NCI-H1417 (cell line): Measurements from ENCODE around the gene FGGY.
"Not testable (repeated sequence)": the region's sequence is repeated elsewhere in the genome, so short reads cannot be mapped to it uniquely, and the experiment has no call there.

Experiments used
- DNase-seq, 3 experiments: peaks; one replicate each; lab custom pipeline; 2025; lab: John Stamatoyannopoulos, UW

Gene FGGY

DNA sequence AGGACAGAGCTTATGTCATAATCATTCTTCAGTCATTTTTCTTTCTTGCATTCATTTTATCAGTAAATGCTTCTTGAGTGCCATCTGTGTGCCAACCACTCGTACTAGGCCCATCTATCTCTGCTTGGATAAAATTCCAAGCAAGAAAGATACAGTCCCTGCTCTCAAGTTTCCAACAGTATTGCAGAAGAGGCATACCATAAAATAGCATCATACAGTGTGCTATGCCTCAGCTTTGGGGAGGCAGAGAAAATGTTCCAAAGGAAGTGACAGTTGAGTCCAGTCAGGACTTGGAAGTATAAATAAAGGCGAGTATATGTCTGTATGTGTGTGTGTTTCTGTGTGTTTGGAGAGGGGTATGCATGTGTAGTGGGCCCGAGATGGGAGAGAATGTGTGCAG, 404.5 kb downstream of the FGGY start:
- no peak for DNase-seq

GRCh38 chr1:59703226-59703917, 406.5 kb downstream of the FGGY start:
- no peak for DNase-seq

DNA sequence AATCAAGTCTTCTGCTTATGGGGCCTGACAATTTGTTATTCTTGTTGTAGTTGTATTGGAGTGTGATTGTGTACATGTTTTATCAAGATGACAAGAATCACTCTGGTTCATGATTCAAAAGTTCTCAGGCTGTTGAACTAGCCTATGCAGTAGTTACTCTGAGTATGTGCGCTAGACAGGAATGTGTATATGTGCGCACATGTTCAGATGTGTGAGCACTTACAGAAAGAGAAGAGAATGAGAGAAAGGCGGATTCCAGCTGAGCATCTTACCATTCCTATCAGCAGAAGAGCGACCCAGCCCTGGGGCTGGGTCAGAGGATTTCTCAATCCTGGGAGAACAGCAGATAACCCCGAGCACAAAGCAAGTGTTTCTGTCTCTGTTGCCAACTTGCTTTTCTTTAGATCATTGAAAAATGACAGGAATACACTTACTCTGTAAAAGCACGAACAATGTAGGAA, 407.1 kb downstream of the FGGY start:
- no peak for DNase-seq

DNA sequence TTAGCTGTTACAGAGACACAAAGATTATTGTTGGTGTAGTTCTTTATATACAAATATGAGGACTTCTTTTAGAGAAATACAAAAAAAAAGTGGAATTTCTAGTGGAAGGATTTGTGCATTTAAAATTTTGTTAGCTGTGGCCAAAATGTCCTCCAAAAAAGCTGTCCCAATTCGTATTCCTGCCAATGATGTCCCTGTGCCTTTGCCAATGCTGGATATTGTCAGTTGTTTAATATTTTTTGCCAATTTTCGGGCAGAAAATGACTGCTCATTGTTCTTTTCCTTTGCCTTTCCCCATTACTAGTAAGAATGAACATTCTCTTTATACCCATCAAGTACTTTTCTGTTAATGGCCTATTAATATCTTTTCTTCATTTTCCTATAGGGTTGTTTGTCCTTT, 407.8 kb downstream of the FGGY start:
- DNase-seq: no peak

GRCh38 chr1:59705466-59706302, 408.8 kb downstream of the FGGY start:
- no peak for DNase-seq

DNA sequence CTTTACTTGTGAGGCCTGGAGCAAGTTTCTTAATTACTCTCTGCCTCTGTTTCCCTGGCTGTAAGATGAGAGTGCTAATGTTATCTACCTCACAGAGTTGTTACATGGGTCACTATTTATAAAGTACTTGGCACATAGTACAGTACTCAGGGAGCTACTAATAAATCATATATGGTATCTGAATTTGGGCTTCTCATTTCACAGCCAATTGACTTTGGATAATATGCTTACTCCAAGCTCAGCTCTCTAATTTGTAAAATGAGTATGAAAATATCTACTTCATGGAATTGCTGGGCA, 409.4 kb downstream of the FGGY start:
- no peak for DNase-seq

DNA sequence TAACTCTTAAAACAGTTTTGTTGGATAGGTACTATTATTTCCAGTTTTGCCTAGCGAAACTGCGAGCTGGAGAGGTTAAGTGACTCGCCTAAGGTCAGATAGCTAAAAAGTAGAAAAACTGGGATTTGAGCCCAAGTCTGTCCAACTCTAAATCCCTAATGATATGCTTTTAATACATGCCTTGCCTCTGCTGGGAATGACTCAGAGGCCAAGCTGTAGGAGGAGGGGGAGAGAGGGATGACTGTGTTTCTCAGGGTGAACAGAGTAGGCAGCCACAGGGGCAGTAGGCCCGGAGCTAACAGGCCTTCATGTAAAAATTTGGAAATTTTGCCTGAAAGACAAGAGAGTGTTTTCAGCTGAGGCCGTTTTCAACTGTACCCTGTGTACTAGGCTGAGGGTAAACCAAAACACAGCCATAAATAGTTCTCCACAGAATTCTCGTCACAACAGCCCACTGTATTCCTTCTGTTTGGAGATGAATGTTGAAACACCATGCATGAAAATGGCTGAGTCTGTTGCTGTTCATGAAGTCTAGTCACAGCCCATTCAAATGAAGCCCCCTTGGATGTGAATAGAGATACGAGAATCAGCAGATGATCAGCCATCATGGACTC, 410.4 kb downstream of the FGGY start:
- no peak for DNase-seq

DNA sequence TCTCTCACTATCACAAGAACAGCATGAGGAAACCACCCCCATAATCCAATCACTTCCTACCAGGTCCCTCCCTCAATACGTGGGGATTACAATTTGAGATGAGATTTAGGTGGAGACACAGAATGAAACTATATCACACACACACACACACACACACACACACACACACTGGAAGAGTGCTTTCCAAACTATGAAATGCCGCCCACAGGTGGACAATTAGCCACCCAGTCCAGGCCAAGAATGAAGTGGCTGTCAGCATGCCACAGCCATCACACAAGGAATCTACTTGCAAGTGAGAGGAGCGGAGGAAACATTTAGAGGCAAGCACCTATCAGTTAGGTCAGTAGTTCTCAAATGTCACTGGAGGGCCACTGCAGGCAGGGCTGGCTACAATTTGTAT, 412.4 kb downstream of the FGGY start:
- no peak for DNase-seq

- not testable (repeated sequence) for DNase-seq
Measured at GRCh38 chr1:59710920-59711319, 414.0 kb downstream of the FGGY start.

- DNase-seq: no peak
Measured at GRCh38 chr1:59714219-59714618, 417.3 kb downstream of the FGGY start.

DNA sequence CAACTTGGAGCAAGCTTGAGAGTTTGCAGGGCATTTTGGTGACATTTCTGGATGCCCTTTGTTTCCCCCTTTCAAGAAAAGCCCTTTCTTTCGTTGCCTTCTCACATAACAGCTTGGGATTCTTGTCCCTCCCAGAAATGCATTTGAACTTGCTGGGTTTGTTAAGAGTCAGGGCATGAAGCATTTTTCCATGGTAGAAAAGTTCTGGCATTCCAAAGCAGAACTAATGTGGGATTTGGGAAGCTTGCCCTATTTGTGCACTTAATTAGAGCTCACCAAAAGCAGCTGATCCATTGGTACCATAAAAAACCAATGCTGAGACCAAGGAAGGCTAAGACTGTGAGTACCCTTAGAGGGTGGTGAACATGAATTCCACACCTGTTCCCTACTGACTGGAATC, 418.1 kb downstream of the FGGY start:
- DNase-seq: no peak

GRCh38 chr1:59716832-59717231, 419.9 kb downstream of the FGGY start:
- DNase-seq: no peak

DNA sequence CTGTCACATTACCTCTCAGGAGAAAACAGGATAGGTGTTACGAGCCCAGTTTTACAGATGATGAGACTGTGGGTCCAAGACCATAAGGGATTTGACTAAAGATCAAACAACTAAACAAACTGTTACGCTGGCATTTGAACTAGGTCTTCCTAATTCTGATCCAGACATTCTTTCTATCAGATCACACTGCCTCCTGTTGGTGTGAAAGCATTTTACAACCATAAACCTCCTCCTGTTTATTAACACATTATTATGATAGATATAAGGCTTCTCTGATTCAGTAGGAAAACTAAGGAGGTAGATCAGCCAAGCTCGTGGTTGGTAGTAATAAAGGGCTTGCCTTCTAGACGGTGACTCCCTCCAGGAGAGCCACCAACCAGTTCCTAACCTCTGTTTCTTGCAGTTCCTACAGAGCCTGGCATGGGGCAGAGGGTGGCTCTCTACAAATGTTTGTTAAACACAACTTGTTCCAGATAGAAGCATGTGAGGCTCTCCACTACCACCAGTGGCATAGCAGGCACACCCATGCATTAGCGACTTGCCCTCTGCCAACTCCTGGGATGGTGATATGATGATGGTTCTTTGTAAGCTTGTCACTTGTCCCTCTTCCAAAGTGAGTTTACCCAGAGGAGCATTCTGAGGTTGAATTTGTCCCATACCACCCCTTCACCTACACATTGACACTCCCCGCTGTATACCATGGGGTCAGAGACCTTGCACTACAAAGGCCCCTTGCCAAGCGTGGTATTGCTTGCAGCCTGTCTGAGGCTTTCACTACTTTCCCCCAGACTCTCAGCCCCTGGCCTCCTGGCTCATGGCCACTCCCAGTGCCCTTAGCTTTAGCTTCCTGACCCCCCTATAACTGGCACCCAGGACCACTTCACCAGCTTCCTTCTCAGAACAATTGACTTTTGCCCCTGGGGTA, 421.4 kb downstream of the FGGY start:
- peak in 2 of 3 experiments; percentile 12 to 40 for DNase-seq

GRCh38 chr1:59718989-59719360, 422.1 kb downstream of the FGGY start:
- no peak for DNase-seq

- DNase-seq: no peak
Measured at GRCh38 chr1:59720326-59721115, 423.6 kb downstream of the FGGY start.

- no peak for DNase-seq
Measured at GRCh38 chr1:59730302-59730701, 433.4 kb downstream of the FGGY start.

GRCh38 chr1:59730759-59731478, 434.0 kb downstream of the FGGY start:
- DNase-seq: peak in 1 of 3 experiments; percentile 33

DNA sequence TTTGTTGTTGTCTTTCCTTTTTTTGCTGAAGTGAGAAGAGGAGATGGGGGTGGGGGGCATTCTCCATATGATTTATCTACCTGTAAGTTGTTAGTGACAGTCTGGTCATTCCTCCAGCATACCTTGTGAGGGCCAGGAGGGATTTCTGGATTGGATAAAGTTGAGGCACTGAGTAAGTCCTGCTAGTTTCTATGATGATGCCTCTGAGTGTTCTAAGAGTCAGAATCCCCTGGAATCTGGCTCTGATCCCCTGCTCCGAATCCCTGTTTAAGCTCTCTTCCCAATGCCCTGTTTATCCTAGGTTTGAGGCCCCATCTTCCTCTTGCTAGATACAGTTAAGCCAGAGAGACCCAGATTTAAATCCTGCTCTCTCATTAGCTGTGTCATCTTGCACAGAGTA, 434.7 kb downstream of the FGGY start:
- DNase-seq: no peak

GRCh38 chr1:59732214-59732955, 435.5 kb downstream of the FGGY start:
- DNase-seq: no peak
